ENCODE data around the gene ZC3H8.

DNA sequence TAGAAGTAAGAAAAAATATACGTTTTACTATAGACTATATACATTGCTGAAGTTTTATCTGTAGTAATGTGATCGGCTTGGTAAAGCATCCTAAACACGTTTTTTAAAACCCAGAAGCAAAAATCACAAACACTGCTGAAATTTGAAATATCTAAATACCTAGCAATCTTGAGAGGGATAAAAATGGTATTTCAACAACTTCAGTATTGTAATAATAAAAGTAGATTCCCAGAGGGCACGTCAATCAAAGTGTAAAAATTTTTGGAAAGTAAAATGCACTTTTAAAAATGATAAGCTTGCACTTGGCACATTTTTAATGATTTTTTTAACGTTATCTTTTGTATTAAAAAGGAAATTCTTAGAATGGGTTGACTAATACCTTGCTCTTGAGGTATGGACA, 22.1 kb upstream of the ZC3H8 start:
- TF ChIP-seq, protein P1, sequence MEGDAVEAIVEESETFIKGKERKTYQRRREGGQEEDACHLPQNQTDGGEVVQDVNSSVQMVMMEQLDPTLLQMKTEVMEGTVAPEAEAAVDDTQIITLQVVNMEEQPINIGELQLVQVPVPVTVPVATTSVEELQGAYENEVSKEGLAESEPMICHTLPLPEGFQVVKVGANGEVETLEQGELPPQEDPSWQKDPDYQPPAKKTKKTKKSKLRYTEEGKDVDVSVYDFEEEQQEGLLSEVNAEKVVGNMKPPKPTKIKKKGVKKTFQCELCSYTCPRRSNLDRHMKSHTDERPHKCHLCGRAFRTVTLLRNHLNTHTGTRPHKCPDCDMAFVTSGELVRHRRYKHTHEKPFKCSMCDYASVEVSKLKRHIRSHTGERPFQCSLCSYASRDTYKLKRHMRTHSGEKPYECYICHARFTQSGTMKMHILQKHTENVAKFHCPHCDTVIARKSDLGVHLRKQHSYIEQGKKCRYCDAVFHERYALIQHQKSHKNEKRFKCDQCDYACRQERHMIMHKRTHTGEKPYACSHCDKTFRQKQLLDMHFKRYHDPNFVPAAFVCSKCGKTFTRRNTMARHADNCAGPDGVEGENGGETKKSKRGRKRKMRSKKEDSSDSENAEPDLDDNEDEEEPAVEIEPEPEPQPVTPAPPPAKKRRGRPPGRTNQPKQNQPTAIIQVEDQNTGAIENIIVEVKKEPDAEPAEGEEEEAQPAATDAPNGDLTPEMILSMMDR (IDR thresholded peaks at IDR 0.05): no peak
- TF ChIP-seq POLR2AphosphoS5 (IDR thresholded peaks at IDR 0.05): no peak

Measured in breast epithelium (tissue), 3 donors.